ENCODE results near the gene DCAF6.
A peak's percentile ranks its signal among the peaks of the same experiment; 100 is the strongest.

Gene DCAF6

GRCh38 chr1:167934426-167935215 is 1.9 kb upstream of the DCAF6 start:
- H3K4me1 ChIP-seq, result peaks cover 3% of the 10 kb centered on the region; the same call in 1 of the 2 replicates
- no peaks in the 10 kb centered on the region for H3K9me3 ChIP-seq
- H3K27me3 ChIP-seq, result no peaks in the 10 kb centered on the region
- TF ChIP-seq CTCF (IDR thresholded peaks at IDR 0.05; ENCODE audit: low read depth, low read length), result no peak
- no peak for DNase-seq
- no peaks in the 10 kb centered on the region for H3K36me3 ChIP-seq
- H3K4me3 ChIP-seq (ENCODE audit: low read depth, low read length), result peak overlapping the region; percentile 93

DNA sequence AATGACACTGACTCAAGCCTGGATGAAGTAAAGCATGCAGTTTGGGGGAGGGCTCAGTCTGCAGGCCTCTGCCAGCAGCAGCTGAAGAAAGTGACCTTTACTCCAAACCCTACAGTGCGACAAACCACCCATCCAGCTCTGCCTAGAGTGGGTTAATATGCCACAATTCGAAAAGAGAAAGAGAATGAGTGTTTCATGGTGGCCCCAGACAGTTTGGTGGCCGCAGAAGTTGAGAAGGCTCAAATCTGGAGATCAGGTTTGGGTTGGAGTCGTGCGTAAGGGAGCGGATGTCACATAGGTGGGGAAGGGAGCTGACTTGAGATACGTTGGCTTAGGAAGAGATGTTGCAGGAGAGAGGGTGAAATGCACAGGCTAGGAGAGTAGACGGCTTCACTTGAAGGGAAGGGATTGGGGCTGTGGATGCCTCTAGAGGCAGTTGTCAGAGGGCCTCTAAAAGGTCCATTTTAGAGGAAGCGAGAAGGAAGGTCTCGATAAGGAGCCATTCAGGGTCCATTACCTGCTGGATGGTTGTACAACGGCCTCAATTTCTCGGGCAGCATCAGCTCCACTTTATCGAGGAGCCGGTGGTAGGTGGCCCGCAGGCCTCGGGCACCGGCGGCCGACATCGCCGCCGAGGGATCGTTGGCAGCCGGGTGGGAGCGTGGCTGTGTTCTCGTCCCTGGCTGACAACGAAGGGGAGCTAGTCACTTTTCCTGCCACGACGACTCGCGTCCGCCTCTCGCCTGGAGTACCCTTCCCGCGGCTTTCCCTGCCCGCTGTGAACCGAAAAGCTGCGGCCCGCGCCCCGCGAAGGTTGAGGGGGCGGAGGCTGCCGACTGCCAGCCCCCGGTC is 1.0 kb upstream of the DCAF6 start:
- no peak for TF ChIP-seq CTCF (IDR thresholded peaks at IDR 0.05; ENCODE audit: low read depth, low read length)
- H3K4me1 ChIP-seq, result peaks cover 3% of the 10 kb centered on the region; the same call in 1 of the 2 replicates
- DNase-seq, result peak; percentile 20
- H3K9me3 ChIP-seq, result no peaks in the 10 kb centered on the region
- H3K36me3 ChIP-seq, result no peaks in the 10 kb centered on the region
- no peaks in the 10 kb centered on the region for H3K27me3 ChIP-seq
- H3K4me3 ChIP-seq (ENCODE audit: low read depth, low read length), result peak overlapping the region; percentile 93

GRCh38 chr1:167936930-167937708 is 636 bp downstream of the DCAF6 start, which contains the start of gene MPC2:
MPC2 (minus strand) TSS chr1:167937072; CDS start chr1:167935841, 1,231 bp downstream.
- no peak for TF ChIP-seq CTCF (IDR thresholded peaks at IDR 0.05; ENCODE audit: low read depth, low read length)
- DNase-seq, result peak; percentile 58

GRCh38 chr1:167937709-167938010 is 1.2 kb downstream of the DCAF6 start:
- H3K4me1 ChIP-seq, result peaks cover 3% of the 10 kb centered on the region; the same call in 1 of the 2 replicates
- no peak for DNase-seq
- no peaks in the 10 kb centered on the region for H3K9me3 ChIP-seq
- H3K27me3 ChIP-seq, result no peaks in the 10 kb centered on the region
- no peaks in the 10 kb centered on the region for H3K36me3 ChIP-seq
- no peak for TF ChIP-seq CTCF (IDR thresholded peaks at IDR 0.05; ENCODE audit: low read depth, low read length)
- H3K4me3 ChIP-seq (ENCODE audit: low read depth, low read length), result peak overlapping the region; percentile 93

More at GRCh38 chr1:167936930-167937708, 636 bp downstream of the DCAF6 start, which contains the start of gene MPC2:
- H3K4me1 ChIP-seq, result peaks cover 3% of the 10 kb centered on the region; the same call in 1 of the 2 replicates
- no peaks in the 10 kb centered on the region for H3K36me3 ChIP-seq
- H3K27me3 ChIP-seq, result no peaks in the 10 kb centered on the region
- H3K9me3 ChIP-seq, result no peaks in the 10 kb centered on the region
- peak within 1 kb of the TSS; percentile 93 for H3K4me3 ChIP-seq (ENCODE audit: low read depth, low read length)

DNA sequence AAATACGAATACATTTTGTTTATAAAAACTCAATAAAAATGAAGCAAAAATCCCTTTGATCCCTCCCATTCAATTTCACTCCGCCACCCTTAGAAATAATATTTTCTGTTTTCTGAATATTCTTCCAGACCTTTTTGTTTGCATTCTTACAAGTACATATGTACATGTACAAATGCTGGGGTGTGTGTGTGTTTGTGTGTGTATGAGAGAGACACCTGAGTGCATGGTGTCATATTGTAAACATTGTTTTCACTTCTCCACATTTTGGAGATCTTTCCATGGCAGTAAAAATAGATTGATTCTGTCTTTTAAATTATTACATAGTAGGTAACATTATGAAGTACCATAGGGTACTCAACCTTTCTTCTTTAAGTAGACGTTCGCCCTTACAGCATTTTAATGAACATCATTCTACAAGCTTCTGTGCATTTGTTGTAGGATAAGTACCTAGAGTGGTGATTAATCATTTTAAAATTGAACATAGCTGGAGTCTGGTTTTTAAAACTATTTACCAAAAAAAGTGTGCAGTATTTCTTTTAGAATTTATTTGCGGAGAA is 1.7 kb downstream of the DCAF6 start:
- Histone ChIP-seq H3K4me3 (ENCODE audit: low read depth, low read length) (peak overlapping the region; percentile 93), H3K27me3 (no peaks in the 10 kb centered on the region), H3K36me3 (no peaks in the 10 kb centered on the region), H3K9me3 (no peaks in the 10 kb centered on the region), H3K4me1 (peaks cover 3% of the 10 kb centered on the region; the same call in 1 of the 2 replicates)
- TF ChIP-seq CTCF (IDR thresholded peaks at IDR 0.05; ENCODE audit: low read depth, low read length), result no peak
- DNase-seq, result no peak

All from BE2C (cell line).